Breast epithelium (tissue), 3 donors: ENCODE measurements around the gene SH3BP4.

Source experiments
- CTCF ChIP-seq, 3 donors: fragments of 450-650 bp; IDR thresholded peaks; one replicate each; pipeline ENCODE4 v1.5.1; 2016 to 2017; ENCODE audit warnings: antibody characterized with exemption in 3 of 3, mild to moderate bottlenecking in 3 of 3, moderate library complexity in 3 of 3
- POLR2A ChIP-seq: fragments of 450-650 bp; IDR thresholded peaks from one replicate; pipeline ENCODE4 v1.6.1; 2016; ENCODE audit warnings: antibody characterized with exemption, mild to moderate bottlenecking, moderate library complexity

GRCh38 chr2:234980451-234981187, 28.8 kb downstream of the SH3BP4 start:
- TF ChIP-seq CTCF (IDR thresholded peaks at IDR 0.05) (no peak), POLR2A (no peak)
